HG03103 (cell line): ENCODE data around the gene SLAMF9.

Experiments
- ATAC-seq: cut with Tn5 transposase; IDR thresholded peaks from one replicate; pipeline ENCODE4 v1.9.1; 2021; ENCODE audit warnings: low read depth; ENCODE audit not compliant: unreplicated experiment

SLAMF9 gene

GRCh38 chr1:159935305-159935704 is 18.7 kb downstream of the SLAMF9 start:
- ATAC-seq = no peak

- no peak for ATAC-seq
Observed at GRCh38 chr1:159934136-159935039, 19.6 kb downstream of the SLAMF9 start.

GRCh38 chr1:159933347-159933746 is 20.7 kb downstream of the SLAMF9 start:
- ATAC-seq = no peak

DNA sequence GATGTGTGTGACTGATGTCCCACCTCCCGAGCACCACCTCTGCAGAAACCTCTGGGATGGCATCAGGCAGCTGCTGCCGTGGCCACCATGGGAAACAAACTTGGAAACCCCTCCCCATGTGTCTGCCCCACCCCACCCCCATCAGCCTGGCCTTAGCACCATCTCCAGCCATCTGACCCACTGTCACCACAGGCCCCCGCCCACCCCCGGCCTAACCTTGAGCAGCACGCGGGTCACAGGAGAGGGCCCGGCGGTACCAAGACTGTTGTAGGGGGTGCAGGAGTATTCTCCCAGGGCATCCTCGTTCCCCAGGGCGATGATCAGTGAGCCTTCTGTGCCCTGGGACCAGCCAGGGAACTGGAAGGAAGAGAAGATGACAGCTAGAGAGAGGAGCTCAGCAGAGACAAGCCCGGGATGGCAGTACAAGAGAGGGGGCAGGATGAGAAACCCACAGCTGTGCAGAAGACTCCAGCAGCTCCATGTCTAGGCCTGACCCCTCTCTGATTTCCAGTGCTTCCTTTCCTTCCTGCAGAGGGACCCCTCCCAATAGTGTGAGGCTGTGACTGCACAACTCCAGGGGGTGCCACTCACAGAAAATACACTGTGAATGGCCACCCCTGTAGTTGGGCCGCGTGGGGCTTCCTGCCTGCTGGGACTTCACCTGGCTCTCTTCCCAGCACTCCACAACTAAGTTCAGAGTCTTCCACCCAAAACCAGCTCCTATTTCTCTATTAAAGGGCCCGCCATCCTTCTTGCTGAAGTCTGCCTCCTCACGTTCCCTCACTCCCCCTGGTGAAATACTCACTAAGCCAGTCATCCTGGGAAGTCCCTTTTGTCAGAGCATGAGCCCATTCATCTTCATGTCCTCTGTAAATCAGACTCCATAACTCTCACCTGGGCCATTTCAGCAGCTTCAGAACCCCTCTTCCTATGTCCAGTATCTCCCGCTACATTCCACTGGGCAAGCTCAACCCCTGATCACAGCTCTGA is 21.4 kb downstream of the SLAMF9 start:
- no peak for ATAC-seq

DNA sequence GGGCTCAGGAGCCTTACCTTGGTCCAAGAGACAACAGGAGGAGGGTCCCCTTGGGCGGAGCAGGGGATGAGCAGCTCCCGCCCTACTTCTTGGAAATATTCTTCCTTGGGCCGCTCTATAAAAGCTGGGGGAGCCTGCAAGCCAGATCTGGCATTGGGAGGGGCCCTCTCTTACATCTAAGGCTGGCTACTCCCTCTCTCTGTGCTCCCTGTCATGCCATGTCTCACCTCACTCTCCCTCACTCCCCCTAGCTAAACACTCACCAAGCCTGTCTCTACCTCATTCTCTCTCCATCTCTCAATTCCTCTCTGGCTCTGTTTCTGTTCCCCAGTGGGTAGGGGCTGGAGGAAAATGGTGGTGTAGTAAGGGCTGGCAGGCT is 22.3 kb downstream of the SLAMF9 start:
- no peak for ATAC-seq

DNA sequence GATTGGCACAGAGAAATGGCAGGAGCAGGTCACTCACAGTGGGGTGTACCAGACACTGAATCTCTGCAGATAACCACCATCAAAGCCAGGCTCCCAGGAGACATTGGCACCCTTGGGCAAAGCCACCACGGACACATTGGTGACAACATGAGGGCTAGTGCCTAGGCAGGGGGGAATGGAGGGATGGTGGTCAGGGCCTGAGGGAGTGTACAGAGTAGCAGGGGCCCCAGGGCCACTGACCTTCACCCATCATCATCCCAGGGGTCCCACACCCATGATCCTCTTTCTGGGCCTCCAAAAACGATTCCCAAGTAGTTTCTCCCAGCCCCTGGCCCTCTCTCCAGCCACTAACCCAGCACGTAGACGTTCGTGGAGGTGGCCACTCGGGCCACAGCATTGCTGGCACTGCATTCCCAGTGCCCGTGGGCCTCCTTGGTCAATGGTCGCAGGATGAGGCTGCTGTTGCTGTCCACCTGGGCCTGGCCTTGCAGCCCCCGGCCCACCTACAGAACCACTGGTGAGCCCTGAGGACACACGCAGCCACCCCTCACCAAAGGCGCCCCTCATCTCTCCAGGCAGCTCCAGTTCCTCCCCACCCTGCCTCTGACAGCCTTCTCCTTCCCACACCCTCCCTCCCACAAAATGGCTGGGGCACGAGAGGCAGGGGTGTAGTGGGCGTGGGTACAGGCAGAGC is 22.8 kb downstream of the SLAMF9 start:
- no peak for ATAC-seq

DNA sequence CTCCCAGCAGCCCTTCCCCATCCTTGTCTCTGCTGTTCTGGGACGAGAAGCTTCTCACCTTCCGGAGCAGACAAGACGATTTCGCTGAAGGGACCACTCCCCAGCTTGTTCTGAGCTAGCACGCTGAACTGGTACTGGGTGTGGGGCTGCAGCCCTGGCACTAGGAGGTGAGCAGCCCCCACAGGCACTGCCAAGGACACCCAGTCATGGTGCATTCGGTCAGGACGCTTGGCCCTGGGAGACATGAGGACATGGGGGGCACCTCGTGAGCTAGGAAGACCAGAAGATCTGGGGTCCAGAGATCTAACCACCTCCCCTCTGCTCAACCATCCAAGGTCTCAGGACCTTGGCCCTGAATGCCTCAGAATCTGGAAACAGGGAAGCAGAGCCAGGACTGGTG is 23.4 kb downstream of the SLAMF9 start:
- no peak for ATAC-seq

GRCh38 chr1:159930216-159930615 is 23.8 kb downstream of the SLAMF9 start:
- no peak for ATAC-seq

DNA sequence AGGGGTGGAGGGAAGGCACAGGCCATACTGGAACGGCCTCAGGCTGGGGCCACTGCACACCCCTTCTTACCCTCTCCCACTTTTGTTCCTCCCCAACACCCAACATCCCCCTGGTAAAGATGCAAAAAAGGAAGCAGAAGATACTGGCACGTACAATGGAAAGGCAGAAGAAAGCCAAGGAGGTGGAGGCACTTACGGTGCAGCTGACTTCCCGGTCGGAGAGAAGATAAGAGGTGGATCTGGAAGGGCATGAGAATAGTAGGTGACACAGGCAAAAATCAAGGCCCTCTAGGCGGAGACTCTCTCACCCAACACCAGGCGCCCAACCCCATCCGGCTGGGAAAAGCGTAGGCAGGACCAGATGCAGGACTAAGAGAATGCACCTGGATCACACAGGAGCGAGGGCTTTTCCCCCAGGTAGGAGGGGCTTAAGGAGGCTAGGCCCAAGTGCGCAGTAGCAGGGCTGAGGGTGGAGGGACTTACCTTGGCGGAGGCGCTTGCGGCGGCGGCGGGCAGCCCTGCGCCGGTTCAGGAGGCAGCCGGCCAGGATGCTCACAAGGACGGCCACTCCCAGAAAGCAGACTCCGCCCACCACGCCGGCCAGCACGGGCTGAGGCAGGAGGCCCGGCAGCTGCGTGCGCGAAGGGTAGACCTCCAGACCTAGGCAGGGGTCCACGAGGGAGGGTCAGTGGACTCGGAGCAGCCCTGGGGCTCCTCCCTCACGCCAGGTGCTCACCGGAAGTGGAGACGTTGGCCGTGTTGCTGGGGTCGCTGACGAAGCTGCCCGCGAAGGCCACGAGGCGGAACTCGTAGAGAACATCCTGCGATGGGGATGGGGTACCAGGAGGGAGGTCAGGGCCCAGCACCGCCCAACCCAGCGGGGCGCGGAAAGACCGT is 24.6 kb downstream of the SLAMF9 start:
- no peak for ATAC-seq

- no peak for ATAC-seq
Observed at GRCh38 chr1:159928491-159929050, 25.5 kb downstream of the SLAMF9 start.

- ATAC-seq = no peak
Observed at GRCh38 chr1:159927849-159928431, 26.1 kb downstream of the SLAMF9 start.

- no peak for ATAC-seq
Observed at GRCh38 chr1:159927211-159927848, 26.7 kb downstream of the SLAMF9 start.

GRCh38 chr1:159925719-159926078 is 28.3 kb downstream of the SLAMF9 start:
- ATAC-seq = peak; percentile 0

- peak; percentile 51 for ATAC-seq
Observed at GRCh38 chr1:159924791-159925718, 29.0 kb downstream of the SLAMF9 start, which contains the start of gene TAGLN2. Gene TAGLN2, minus strand, starts transcription at chr1:159925507. Its CDS starts 4,998 bp downstream, at chr1:159920509.

DNA sequence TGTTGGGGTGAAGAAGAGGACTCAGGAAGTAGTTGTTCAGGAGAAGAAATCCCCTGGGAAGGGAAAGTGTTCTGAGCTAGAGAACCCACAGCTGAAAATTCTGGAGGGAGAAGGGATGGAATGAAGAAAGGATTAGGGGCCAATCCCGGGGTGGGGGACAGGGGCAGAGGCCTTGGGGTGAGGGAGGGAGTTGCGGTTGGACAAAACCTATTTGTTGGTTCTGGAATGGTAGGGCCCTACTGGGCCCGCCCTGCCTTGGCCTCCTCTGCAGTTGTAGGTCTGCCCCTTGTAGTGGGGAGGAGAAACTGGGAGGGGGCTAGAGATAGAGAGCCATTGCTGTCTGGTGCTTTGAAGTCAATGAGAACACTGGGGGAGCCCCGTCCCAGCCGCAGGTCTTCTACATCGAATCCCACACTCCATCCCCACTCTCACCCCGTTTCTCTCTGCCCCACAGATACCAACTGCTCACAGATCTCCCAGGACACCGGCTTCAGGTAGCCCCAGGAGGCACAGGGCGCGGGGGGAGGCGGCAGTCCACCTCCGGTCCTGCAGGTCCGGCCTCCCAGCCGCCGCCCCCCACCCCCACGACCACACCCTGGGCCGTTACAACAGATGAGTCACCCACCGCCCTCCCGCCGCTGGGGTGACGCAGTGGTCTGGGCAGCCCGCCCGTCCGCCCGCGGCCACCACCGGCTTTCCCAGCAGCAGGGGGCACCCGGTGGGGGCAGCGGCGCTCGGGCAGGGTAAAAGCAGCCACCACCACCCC is 29.8 kb downstream of the SLAMF9 start:
- no peak for ATAC-seq

DNA sequence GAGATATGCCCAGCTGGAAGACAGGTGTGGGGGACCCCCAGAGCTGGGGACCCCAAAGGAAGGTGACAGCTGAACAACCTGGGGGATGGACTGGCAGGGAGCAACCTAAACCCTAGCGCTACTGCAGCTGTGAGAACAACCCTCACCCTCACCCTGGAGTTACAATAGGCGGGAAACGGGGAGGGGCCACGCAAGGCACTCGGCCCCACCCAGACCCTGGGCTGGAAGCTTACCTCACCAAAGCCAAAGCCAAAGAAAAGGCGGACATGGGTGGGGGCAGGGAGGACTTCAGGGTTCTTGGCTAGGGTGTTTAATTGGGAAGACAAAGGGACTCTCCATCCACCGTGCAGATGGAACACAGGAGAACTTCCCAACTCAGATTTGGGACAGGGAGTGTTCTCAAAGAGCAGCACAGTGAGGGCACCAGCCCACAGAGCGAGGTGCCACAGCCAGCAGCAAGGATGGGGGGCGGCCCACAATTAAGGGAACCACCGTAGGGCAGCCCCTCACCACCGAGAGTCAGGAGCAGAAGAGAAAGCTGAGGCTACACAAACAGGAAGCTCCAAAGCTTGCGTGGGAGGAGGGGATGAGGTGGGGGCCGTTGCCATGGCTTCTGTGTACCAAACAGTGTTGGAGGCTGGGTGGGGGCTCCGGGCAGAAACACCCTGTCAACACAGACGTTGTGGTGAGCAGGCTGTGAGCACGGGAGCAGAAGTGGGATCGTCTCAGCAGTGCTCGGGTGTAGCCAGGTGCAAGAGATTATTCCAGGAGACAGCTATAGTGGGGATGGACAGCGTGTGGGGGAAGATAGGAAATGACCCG is 30.6 kb downstream of the SLAMF9 start:
- ATAC-seq = peak; percentile 33
